OCI-LY7 (cell line): ENCODE results near the gene ZNF423. TPM values are rescaled to one million over a fixed set of nuclear protein-coding genes. Genes with fewer than 3 reads are reported as not detected.

Source experiments
- BruUV-seq: library from RNA; stranded (reverse); fragments of 400-500 nt; replicated peaks from 2 replicates; lab custom pipeline; 2021; lab: Mats Ljungman, UMichigan
- CTCF ChIA-PET: fragments of 300-600 bp; sonication (Branson Sonifier 250); formaldehyde crosslinking; loops from one replicate; lab custom pipeline; 2022; ENCODE audit warnings: antibody characterized with exemption; ENCODE audit not compliant: unreplicated experiment; lab: Charles Lee
- POLR2A ChIA-PET: fragments of 300-600 bp; sonication (Branson Sonifier 250); formaldehyde crosslinking; loops from one replicate; lab custom pipeline; 2022; ENCODE audit warnings: antibody characterized with exemption; lab: Charles Lee
- DNase-seq: peaks from one replicate; pipeline ENCODE4 v3.0.0-alpha.2; 2015; ENCODE audit warnings: low spot score
- H2AFZ ChIP-seq: fragments of 200-600 bp; sonication (generic), shearing (Covaris generic); 2 replicates; pipeline ENCODE4 v1.6.1; 2014; ENCODE audit warnings: mild to moderate bottlenecking, antibody characterized with exemption, low read length, moderate library complexity
- H3K27ac ChIP-seq: fragments of 200-600 bp; sonication (generic); 2 replicates; pipeline ENCODE4 v1.5.1; 2014; ENCODE audit warnings: mixed run types, low read depth, mild to moderate bottlenecking, moderate library complexity, low read length, inconsistent platforms; ENCODE audit not compliant: poor library complexity, severe bottlenecking
- H3K36me3 ChIP-seq: fragments of 200-600 bp; sonication (generic); 2 replicates; pipeline ENCODE4 v1.6.1; 2014; ENCODE audit warnings: mild to moderate bottlenecking, antibody characterized with exemption, low read length, moderate library complexity, mixed read lengths; ENCODE audit not compliant: insufficient read depth
- H3K4me1 ChIP-seq: fragments of 200-600 bp; sonication (generic); 2 replicates; pipeline ENCODE4 v1.5.1; 2014; ENCODE audit warnings: mild to moderate bottlenecking, low read length; ENCODE audit not compliant: insufficient read depth, poor library complexity, severe bottlenecking
- H3K4me2 ChIP-seq: fragments of 200-600 bp; sonication (generic); 2 replicates; pipeline ENCODE4 v1.6.1; 2014; ENCODE audit warnings: mild to moderate bottlenecking, low read length
- H3K4me3 ChIP-seq: fragments of 200-600 bp; sonication (generic); 2 replicates; pipeline ENCODE4 v1.5.1; 2014; ENCODE audit warnings: mild to moderate bottlenecking, low read depth, low read length; ENCODE audit not compliant: poor library complexity, severe bottlenecking
- H3K79me2 ChIP-seq: fragments of 200-600 bp; sonication (generic); 2 replicates; pipeline ENCODE4 v1.6.1; 2016; ENCODE audit warnings: low read depth, mild to moderate bottlenecking, low read length, moderate library complexity, mixed read lengths; ENCODE audit not compliant: insufficient read depth
- H3K9me2 ChIP-seq: fragments of 200-600 bp; sonication (generic); 2 replicates; pipeline ENCODE4 v1.6.1; 2016; ENCODE audit warnings: mild to moderate bottlenecking, low read length, mixed read lengths; ENCODE audit not compliant: insufficient read depth
- H3K9me3 ChIP-seq: fragments of 200-600 bp; sonication (generic); 2 replicates; pipeline ENCODE4 v1.6.1; 2014; ENCODE audit warnings: mild to moderate bottlenecking, mixed run types, low read length, mixed read lengths
- H4K20me1 ChIP-seq: fragments of 200-600 bp; sonication (generic); 2 replicates; pipeline ENCODE4 v1.6.1; 2014; ENCODE audit warnings: mild to moderate bottlenecking, antibody characterized with exemption, low read length, moderate library complexity, mixed read lengths; ENCODE audit not compliant: insufficient read depth
- EZH2phosphoT487 ChIP-seq: fragments of 200-600 bp; sonication (generic); IDR thresholded peaks from 2 replicates; pipeline ENCODE4 v1.6.1; 2018; ENCODE audit warnings: low read depth, borderline replicate concordance, mild to moderate bottlenecking, mixed run types, antibody characterized with exemption, low read length, moderate library complexity, mixed read lengths
- intact Hi-C: fragments of 100-400 bp; cut with micrococcal nuclease; formaldehyde crosslinking; loops from one replicate; pipeline ENCODE4 v1.10.0; 2022; ENCODE audit not compliant: unreplicated experiment
- total RNA-seq, 2 experiments: library from RNA; depleted of rRNA in 1 of 2; stranded (reverse); fragments of >200 nt in 1 of 2; shearing (Covaris generic) in 1 of 2; gene quantifications; 2 replicates each; pipeline ENCODE4 v1.2.3, GENCODE V29; 2014 to 2022
- TF ChIP-seq, protein P1 (sequence below): fragments of 200-600 bp; sonication (generic); conservative IDR thresholded peaks from 2 replicates; pipeline ENCODE4 v1.5.1; 2014; ENCODE audit warnings: mild to moderate bottlenecking, antibody characterized with exemption, low read length, moderate library complexity, mixed read lengths

Gene ZNF423
- total RNA-seq, 2 experiments from 2014 or later: 0.09 to 0.13 TPM

DNA sequence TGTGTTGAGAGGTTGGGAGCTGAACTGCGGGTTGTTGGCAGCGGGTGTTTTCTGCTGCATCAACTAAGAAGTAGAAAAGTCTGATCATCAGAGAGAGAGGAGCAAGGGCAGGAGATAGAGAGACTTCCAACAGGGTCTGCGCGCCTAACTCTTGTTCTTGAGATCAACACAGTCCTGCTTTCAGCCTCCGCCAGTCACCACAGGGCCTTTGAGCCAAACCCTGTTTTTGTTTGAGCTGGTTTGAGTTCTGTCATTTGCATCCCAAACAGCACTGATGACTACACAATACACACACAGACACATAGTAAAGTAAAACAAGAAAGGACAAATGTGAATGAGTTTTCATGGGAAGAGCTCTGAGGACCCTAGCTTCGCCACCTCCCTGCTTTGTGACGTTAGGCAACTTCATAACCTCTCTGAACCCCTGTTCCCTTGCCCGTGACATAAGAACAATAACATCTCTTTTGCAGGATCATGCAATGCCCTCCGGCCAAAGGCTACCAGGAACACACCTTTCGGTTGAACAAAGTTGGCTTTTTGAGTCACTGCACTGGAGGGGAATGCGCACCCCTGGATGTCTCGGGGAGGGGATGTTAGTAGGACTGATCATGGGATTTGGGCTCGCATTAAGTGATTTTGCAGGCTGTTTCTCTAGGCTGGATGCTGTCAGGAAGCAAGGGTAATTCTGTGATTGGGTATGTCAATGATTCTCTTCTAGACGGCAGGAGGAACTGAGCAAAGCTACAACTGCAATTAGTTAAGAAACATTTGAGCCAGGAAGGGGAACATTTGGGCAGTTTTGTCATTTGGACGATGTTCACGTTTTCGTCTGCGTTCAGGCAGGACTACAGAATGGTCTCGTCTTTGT is 390.0 kb downstream of the ZNF423 start:
- CTCF ChIA-PET: interaction anchor here (0.9 to 1.9 kb wide), 3 partner anchors 14 to 17 kb away, joined by 3 to 4 read pairs (median 3); no protein-coding TSS in a partner anchor
- H3K36me3 ChIP-seq: no peaks in the 10 kb centered on the region
- no TSS peak for BruUV-seq
- H4K20me1 ChIP-seq: no peaks in the 10 kb centered on the region
- peaks cover 76% of the 10 kb centered on the region for H3K4me1 ChIP-seq
- no peak overlapping the region for H3K4me3 ChIP-seq
- no peaks in the 10 kb centered on the region for H3K9me2 ChIP-seq
- POLR2A ChIA-PET: interaction anchor here (1.2 to 1.4 kb wide), 3 partner anchors 16 to 58 kb away, joined by 3 to 6 read pairs (median 4); no protein-coding TSS in a partner anchor
- DNase-seq: no peak
- no peaks in the 10 kb centered on the region for H3K9me3 ChIP-seq
- intact Hi-C loops: no loop called here
- H3K27ac ChIP-seq: no peak overlapping the region
- H3K79me2 ChIP-seq: no peaks in the 10 kb centered on the region
- TF ChIP-seq, protein P1, sequence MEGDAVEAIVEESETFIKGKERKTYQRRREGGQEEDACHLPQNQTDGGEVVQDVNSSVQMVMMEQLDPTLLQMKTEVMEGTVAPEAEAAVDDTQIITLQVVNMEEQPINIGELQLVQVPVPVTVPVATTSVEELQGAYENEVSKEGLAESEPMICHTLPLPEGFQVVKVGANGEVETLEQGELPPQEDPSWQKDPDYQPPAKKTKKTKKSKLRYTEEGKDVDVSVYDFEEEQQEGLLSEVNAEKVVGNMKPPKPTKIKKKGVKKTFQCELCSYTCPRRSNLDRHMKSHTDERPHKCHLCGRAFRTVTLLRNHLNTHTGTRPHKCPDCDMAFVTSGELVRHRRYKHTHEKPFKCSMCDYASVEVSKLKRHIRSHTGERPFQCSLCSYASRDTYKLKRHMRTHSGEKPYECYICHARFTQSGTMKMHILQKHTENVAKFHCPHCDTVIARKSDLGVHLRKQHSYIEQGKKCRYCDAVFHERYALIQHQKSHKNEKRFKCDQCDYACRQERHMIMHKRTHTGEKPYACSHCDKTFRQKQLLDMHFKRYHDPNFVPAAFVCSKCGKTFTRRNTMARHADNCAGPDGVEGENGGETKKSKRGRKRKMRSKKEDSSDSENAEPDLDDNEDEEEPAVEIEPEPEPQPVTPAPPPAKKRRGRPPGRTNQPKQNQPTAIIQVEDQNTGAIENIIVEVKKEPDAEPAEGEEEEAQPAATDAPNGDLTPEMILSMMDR: no peak
- no peak for TF ChIP-seq EZH2phosphoT487
- peak overlapping the region; percentile 72; the same call in 1 of the 2 replicates for H3K4me2 ChIP-seq
- H2AFZ ChIP-seq: no peak overlapping the region

DNA sequence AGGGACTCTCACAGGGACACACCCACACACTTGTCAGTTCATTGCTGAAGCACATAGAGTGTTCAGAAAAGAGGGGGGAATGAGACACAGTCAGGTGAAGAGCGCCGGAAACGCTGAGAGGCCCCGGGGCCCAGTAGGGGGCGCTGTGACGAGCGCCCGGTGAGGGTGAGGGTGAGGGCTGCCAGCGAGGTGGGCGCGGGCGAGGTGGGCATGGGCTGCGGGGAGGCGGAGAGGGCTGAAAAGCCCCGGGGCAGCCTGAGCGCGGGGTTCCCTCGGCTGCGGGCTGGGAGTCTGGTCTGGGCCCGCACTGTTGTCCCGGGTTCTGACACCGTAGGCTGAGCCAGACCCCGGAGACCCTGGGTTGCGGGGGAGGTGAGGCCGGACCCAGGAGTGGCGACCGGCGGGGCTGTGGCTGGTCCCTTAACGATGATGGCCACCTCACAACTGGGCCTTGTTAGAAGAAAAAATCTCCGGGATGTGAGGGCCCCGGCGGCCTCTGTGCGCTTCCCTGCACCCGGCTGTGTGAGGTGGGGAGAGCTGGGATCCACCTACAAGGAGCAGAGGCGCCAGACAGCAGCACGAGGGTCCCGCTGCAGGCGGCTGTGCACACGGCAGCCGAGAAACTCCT is 390.9 kb downstream of the ZNF423 start:
- TF ChIP-seq EZH2phosphoT487: no peak
- TF ChIP-seq, protein P1: peak; percentile 93
- DNase-seq: peak; percentile 66
- peaks cover 68% of the 10 kb centered on the region for H3K4me1 ChIP-seq

More for the DNA sequence above, 390.9 kb downstream of the ZNF423 start:
- Histone ChIP-seq H3K4me2 (peak overlapping the region; percentile 72), H3K4me3 (peak overlapping the region; percentile 37), H3K9me2 (no peaks in the 10 kb centered on the region), H2AFZ (0 out of 2 replicates have a peak overlapping the region, but pooled peaks have one; percentile 15), H4K20me1 (no peaks in the 10 kb centered on the region), H3K36me3 (no peaks in the 10 kb centered on the region), H3K9me3 (no peaks in the 10 kb centered on the region), H3K27ac (peak overlapping the region; percentile 78), H3K79me2 (no peaks in the 10 kb centered on the region)
- ChIA-PET CTCF (interaction anchor here (1.9 kb wide), 1 partner anchor 13 kb away, joined by 4 read pairs; no protein-coding TSS in a partner anchor), POLR2A (interaction anchor here (1.3 to 1.4 kb wide), 2 partner anchors 15 to 18 kb away, joined by 4 to 6 read pairs; no protein-coding TSS in a partner anchor)
- intact Hi-C loops: no loop called here
- BruUV-seq: no TSS peak
